Measurements from ENCODE around the gene ACVR1C.

The ACVR1C gene

GRCh38 chr2:157504623-157505022 lies 124.0 kb downstream of the ACVR1C start:
- TF ChIP-seq CTCF (conservative IDR thresholded peaks at IDR 0.05; ENCODE audit: low read length) = no peak
- TF ChIP-seq EZH2phosphoT487 (IDR thresholded peaks at IDR 0.05; ENCODE audit: borderline replicate concordance) = no peak
- H3F3A ChIP-seq (ENCODE audit: low read depth) = no peaks in the 10 kb centered on the region
- H4K20me1 ChIP-seq (ENCODE audit: insufficient read depth, low read length, poor library complexity, severe bottlenecking) = no peaks in the 10 kb centered on the region
- H3K9ac ChIP-seq (ENCODE audit: low read depth, low read length, poor library complexity, severe bottlenecking) = no peak overlapping the region
- no peaks in the 10 kb centered on the region for H3K27me3 ChIP-seq (ENCODE audit: insufficient read depth, low read length, poor library complexity, severe bottlenecking)
- H3K4me3 ChIP-seq (ENCODE audit: low read length, poor library complexity, severe bottlenecking) = no peak overlapping the region
- no peaks in the 10 kb centered on the region for H3K36me3 ChIP-seq (ENCODE audit: insufficient read depth, low read length)
- no peak overlapping the region for H2AFZ ChIP-seq (ENCODE audit: low read length)
- H3K4me2 ChIP-seq (ENCODE audit: low read depth, low read length, poor library complexity, severe bottlenecking) = no peak overlapping the region
- H3K79me2 ChIP-seq (ENCODE audit: insufficient read depth, low read length) = no peaks in the 10 kb centered on the region
- no peaks in the 10 kb centered on the region for H3K4me1 ChIP-seq (ENCODE audit: insufficient read depth, low read length, poor library complexity, severe bottlenecking)
- H3K9me2 ChIP-seq (replicated peaks; ENCODE audit: low read depth, low read length) = no peaks in the 10 kb centered on the region
- H3K9me3 ChIP-seq (ENCODE audit: insufficient read depth, low read depth, low read length) = no peaks in the 10 kb centered on the region

GRCh38 chr2:157501026-157501425 lies 127.6 kb downstream of the ACVR1C start:
- H2AFZ ChIP-seq (ENCODE audit: low read length) = no peak overlapping the region
- no peaks in the 10 kb centered on the region for H3K36me3 ChIP-seq (ENCODE audit: insufficient read depth, low read length)
- H3K9me3 ChIP-seq (ENCODE audit: insufficient read depth, low read depth, low read length) = no peaks in the 10 kb centered on the region
- TF ChIP-seq CTCF (conservative IDR thresholded peaks at IDR 0.05; ENCODE audit: low read length) = no peak
- no peak for TF ChIP-seq EZH2phosphoT487 (IDR thresholded peaks at IDR 0.05; ENCODE audit: borderline replicate concordance)
- no peak overlapping the region for H3K9ac ChIP-seq (ENCODE audit: low read depth, low read length, poor library complexity, severe bottlenecking)
- H3K4me2 ChIP-seq (ENCODE audit: low read depth, low read length, poor library complexity, severe bottlenecking) = no peak overlapping the region
- H3F3A ChIP-seq (ENCODE audit: low read depth) = no peaks in the 10 kb centered on the region
- no peaks in the 10 kb centered on the region for H3K27me3 ChIP-seq (ENCODE audit: insufficient read depth, low read length, poor library complexity, severe bottlenecking)
- no peaks in the 10 kb centered on the region for H4K20me1 ChIP-seq (ENCODE audit: insufficient read depth, low read length, poor library complexity, severe bottlenecking)
- H3K4me1 ChIP-seq (ENCODE audit: insufficient read depth, low read length, poor library complexity, severe bottlenecking) = no peaks in the 10 kb centered on the region
- H3K79me2 ChIP-seq (ENCODE audit: insufficient read depth, low read length) = no peaks in the 10 kb centered on the region
- no peaks in the 10 kb centered on the region for H3K9me2 ChIP-seq (replicated peaks; ENCODE audit: low read depth, low read length)
- H3K4me3 ChIP-seq (ENCODE audit: low read length, poor library complexity, severe bottlenecking) = no peak overlapping the region

- no peaks in the 10 kb centered on the region for H3K27me3 ChIP-seq (ENCODE audit: insufficient read depth, low read length, poor library complexity, severe bottlenecking)
- no peaks in the 10 kb centered on the region for H3F3A ChIP-seq (ENCODE audit: low read depth)
- H3K4me1 ChIP-seq (ENCODE audit: insufficient read depth, low read length, poor library complexity, severe bottlenecking) = no peaks in the 10 kb centered on the region
- H4K20me1 ChIP-seq (ENCODE audit: insufficient read depth, low read length, poor library complexity, severe bottlenecking) = no peaks in the 10 kb centered on the region
- H3K4me2 ChIP-seq (ENCODE audit: low read depth, low read length, poor library complexity, severe bottlenecking) = no peak overlapping the region
- no peak overlapping the region for H3K9ac ChIP-seq (ENCODE audit: low read depth, low read length, poor library complexity, severe bottlenecking)
- no peaks in the 10 kb centered on the region for H3K79me2 ChIP-seq (ENCODE audit: insufficient read depth, low read length)
- no peaks in the 10 kb centered on the region for H3K9me3 ChIP-seq (ENCODE audit: insufficient read depth, low read depth, low read length)
- no peaks in the 10 kb centered on the region for H3K36me3 ChIP-seq (ENCODE audit: insufficient read depth, low read length)
- H2AFZ ChIP-seq (ENCODE audit: low read length) = no peak overlapping the region
- H3K9me2 ChIP-seq (replicated peaks; ENCODE audit: low read depth, low read length) = no peaks in the 10 kb centered on the region
- no peak overlapping the region for H3K4me3 ChIP-seq (ENCODE audit: low read length, poor library complexity, severe bottlenecking)
- TF ChIP-seq CTCF (conservative IDR thresholded peaks at IDR 0.05; ENCODE audit: low read length) = no peak
- TF ChIP-seq EZH2phosphoT487 (IDR thresholded peaks at IDR 0.05; ENCODE audit: borderline replicate concordance) = no peak
Measured at GRCh38 chr2:157500334-157500733, 128.3 kb downstream of the ACVR1C start.

Data from Loucy (cell line).